ENCODE measurements around the gene RSPH3. TPM values are rescaled to one million over a fixed set of nuclear protein-coding genes. Genes with fewer than 3 reads are reported as not detected.

RSPH3 gene
- total RNA-seq, 2 donors from 2014 or later, result 5.3 to 7.0 TPM

GRCh38 chr6:158933079-158933595 is 66.9 kb downstream of the RSPH3 start:
- no peaks in the 10 kb centered on the region for H3K4me1 ChIP-seq
- no peak overlapping the region for H3K27ac ChIP-seq
- H3K36me3 ChIP-seq (replicated peaks in 1 of 2; ENCODE audit: insufficient read depth in 1 of 2, low read depth in 2 of 2), result no peaks in the 10 kb centered on the region
- H3K27me3 ChIP-seq, result no peaks in the 10 kb centered on the region
- intact Hi-C loops (cut with DNase I), result no loop called here
- DNase-seq (no peak), ATAC-seq (no peak)
- no peak overlapping the region for H3K4me3 ChIP-seq
- no peaks in the 10 kb centered on the region for H3K9me3 ChIP-seq
- no peak for TF ChIP-seq POLR2A (IDR thresholded peaks at IDR 0.05)
- TF ChIP-seq CTCF (IDR thresholded peaks at IDR 0.05), result no peak
- 28 to 36% methylated on average over 4 of the region's 4 CpGs for WGBS, 2 donors

- TF ChIP-seq POLR2A (IDR thresholded peaks at IDR 0.05) (no peak), CTCF (IDR thresholded peaks at IDR 0.05) (no peak)
- H3K27me3 ChIP-seq, result no peaks in the 10 kb centered on the region
- ATAC-seq (no peak), DNase-seq (no peak)
- no peak overlapping the region for H3K27ac ChIP-seq
- no peak overlapping the region for H3K4me3 ChIP-seq
- 89 to 97% methylated on average over 2 of the region's 2 CpGs for WGBS, 2 donors
- no peaks in the 10 kb centered on the region for H3K4me1 ChIP-seq
- intact Hi-C loops (cut with DNase I), result no loop called here
- no peaks in the 10 kb centered on the region for H3K9me3 ChIP-seq
- H3K36me3 ChIP-seq (replicated peaks in 1 of 2; ENCODE audit: insufficient read depth in 1 of 2, low read depth in 2 of 2), result no peaks in the 10 kb centered on the region
Observed at GRCh38 chr6:158928068-158928467, 71.9 kb downstream of the RSPH3 start.

GRCh38 chr6:158926414-158926813 is 73.6 kb downstream of the RSPH3 start:
- 87 to 89% methylated on average over 6 of the region's 6 CpGs for whole genome bisulfite sequencing, 2 donors
- Histone ChIP-seq H3K4me1 (no peaks in the 10 kb centered on the region), H3K36me3 (replicated peaks in 1 of 2; ENCODE audit: insufficient read depth in 1 of 2, low read depth in 2 of 2) (no peaks in the 10 kb centered on the region), H3K9me3 (no peaks in the 10 kb centered on the region), H3K27ac (no peak overlapping the region), H3K4me3 (no peak overlapping the region), H3K27me3 (no peaks in the 10 kb centered on the region)
- intact Hi-C loops (cut with DNase I), result no loop called here
- TF ChIP-seq CTCF (IDR thresholded peaks at IDR 0.05) (no peak), POLR2A (IDR thresholded peaks at IDR 0.05) (no peak)
- DNase-seq (no peak), ATAC-seq (no peak)

GRCh38 chr6:158924499-158925455 is 75.2 kb downstream of the RSPH3 start:
- intact Hi-C loops (cut with DNase I), result no loop called here
- no peaks in the 10 kb centered on the region for H3K4me1 ChIP-seq
- no peak overlapping the region for H3K27ac ChIP-seq
- no peaks in the 10 kb centered on the region for H3K36me3 ChIP-seq (replicated peaks in 1 of 2; ENCODE audit: insufficient read depth in 1 of 2, low read depth in 2 of 2)
- DNase-seq (no peak), ATAC-seq (no peak)
- WGBS, 2 donors, result 86 to 94% methylated on average over 4 of the region's 4 CpGs
- no peak overlapping the region for H3K4me3 ChIP-seq
- no peaks in the 10 kb centered on the region for H3K27me3 ChIP-seq
- no peak for TF ChIP-seq CTCF (IDR thresholded peaks at IDR 0.05)
- TF ChIP-seq POLR2A (IDR thresholded peaks at IDR 0.05), result no peak
- H3K9me3 ChIP-seq, result no peaks in the 10 kb centered on the region
